Measurements from ENCODE around the gene EMC7. TPM values are rescaled to one million over a fixed set of nuclear protein-coding genes. Genes with fewer than 3 reads are reported as not detected.

Gene EMC7
- total and polyA plus RNA-seq, 9 of the 15 experiments (the other 6 are each of a cell fraction or from before 2014, with no cell fraction given), result 25.8 to 92.8 (median 49.7) TPM

GRCh38 chr15:34101366-34102174 lies at the start of gene EMC7, which contains the start of gene PGBD4 (continued):
- TF ChIP-seq ZNF277 (CRISPR knock-in tag; IDR thresholded peaks at IDR 0.05; ENCODE audit: borderline replicate concordance), result no peak
- peak; percentile 99 for TF ChIP-seq CREB1 (IDR thresholded peaks at IDR 0.05)
- peak; percentile 99 for TF ChIP-seq CREB1 (CRISPR knock-in tag; IDR thresholded peaks at IDR 0.05)
- TF ChIP-seq, protein P1, sequence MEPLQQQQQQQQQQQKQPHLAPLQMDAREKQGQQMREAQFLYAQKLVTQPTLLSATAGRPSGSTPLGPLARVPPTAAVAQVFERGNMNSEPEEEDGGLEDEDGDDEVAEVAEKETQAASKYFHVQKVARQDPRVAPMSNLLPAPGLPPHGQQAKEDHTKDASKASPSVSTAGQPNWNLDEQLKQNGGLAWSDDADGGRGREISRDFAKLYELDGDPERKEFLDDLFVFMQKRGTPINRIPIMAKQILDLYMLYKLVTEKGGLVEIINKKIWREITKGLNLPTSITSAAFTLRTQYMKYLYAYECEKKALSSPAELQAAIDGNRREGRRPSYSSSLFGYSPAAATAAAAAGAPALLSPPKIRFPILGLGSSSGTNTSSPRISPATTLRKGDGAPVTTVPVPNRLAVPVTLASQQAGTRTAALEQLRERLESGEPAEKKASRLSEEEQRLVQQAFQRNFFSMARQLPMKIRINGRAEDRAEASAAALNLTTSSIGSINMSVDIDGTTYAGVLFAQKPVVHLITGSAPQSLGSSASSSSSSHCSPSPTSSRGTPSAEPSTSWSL (CRISPR knock-in tag; IDR thresholded peaks at IDR 0.05; ENCODE audit: borderline replicate concordance), result no peak
- peak; percentile 41; the same call in 1 of the 2 replicates for TF ChIP-seq RB1 (IDR thresholded peaks at IDR 0.05; ENCODE audit: low read depth)
- peak; percentile 94 for TF ChIP-seq C11orf30 (IDR thresholded peaks at IDR 0.05; ENCODE audit: low read depth)
- TF ChIP-seq, protein P2, sequence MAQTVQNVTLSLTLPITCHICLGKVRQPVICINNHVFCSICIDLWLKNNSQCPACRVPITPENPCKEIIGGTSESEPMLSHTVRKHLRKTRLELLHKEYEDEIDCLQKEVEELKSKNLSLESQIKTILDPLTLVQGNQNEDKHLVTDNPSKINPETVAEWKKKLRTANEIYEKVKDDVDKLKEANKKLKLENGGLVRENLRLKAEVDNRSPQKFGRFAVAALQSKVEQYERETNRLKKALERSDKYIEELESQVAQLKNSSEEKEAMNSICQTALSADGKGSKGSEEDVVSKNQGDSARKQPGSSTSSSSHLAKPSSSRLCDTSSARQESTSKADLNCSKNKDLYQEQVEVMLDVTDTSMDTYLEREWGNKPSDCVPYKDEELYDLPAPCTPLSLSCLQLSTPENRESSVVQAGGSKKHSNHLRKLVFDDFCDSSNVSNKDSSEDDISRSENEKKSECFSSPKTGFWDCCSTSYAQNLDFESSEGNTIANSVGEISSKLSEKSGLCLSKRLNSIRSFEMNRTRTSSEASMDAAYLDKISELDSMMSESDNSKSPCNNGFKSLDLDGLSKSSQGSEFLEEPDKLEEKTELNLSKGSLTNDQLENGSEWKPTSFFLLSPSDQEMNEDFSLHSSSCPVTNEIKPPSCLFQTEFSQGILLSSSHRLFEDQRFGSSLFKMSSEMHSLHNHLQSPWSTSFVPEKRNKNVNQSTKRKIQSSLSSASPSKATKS (CRISPR knock-in tag; IDR thresholded peaks at IDR 0.05), result no peak
- peak; percentile 74 for TF ChIP-seq GTF2F1 (IDR thresholded peaks at IDR 0.05; ENCODE audit: low read depth, low read length)
- no peak for TF ChIP-seq BCL6 (CRISPR knock-in tag; IDR thresholded peaks at IDR 0.05)
- TF ChIP-seq PPARD (CRISPR knock-in tag; IDR thresholded peaks at IDR 0.05), result no peak
- no peak for TF ChIP-seq EHMT2 (IDR thresholded peaks at IDR 0.05)
- TF ChIP-seq TCF15 (CRISPR knock-in tag; IDR thresholded peaks at IDR 0.05), result no peak
- TF ChIP-seq BDP1 (IDR thresholded peaks at IDR 0.05; ENCODE audit: insufficient read depth, insufficient read length), result no peak
- TF ChIP-seq KLF16 (IDR thresholded peaks at IDR 0.05), result no peak
- peak; percentile 65; the same call in 1 of the 2 replicates for TF ChIP-seq ZKSCAN1 (IDR thresholded peaks at IDR 0.05; ENCODE audit: low read depth, low read length)
- TF ChIP-seq, protein P3, sequence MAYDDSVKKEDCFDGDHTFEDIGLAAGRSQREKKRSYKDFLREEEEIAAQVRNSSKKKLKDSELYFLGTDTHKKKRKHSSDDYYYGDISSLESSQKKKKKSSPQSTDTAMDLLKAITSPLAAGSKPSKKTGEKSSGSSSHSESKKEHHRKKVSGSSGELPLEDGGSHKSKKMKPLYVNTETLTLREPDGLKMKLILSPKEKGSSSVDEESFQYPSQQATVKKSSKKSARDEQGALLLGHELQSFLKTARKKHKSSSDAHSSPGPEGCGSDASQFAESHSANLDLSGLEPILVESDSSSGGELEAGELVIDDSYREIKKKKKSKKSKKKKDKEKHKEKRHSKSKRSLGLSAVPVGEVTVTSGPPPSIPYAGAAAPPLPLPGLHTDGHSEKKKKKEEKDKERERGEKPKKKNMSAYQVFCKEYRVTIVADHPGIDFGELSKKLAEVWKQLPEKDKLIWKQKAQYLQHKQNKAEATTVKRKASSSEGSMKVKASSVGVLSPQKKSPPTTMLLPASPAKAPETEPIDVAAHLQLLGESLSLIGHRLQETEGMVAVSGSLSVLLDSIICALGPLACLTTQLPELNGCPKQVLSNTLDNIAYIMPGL (CRISPR knock-in tag; IDR thresholded peaks at IDR 0.05), result no peak
- TF ChIP-seq ZNF24 (IDR thresholded peaks at IDR 0.05), result peak; percentile 14; the same call in 1 of the 2 replicates
- no peak for TF ChIP-seq SRSF9 (IDR thresholded peaks at IDR 0.05; ENCODE audit: borderline replicate concordance, low read depth, low read length)
- TF ChIP-seq EP400 (IDR thresholded peaks at IDR 0.05), result peak; percentile 88
- TF ChIP-seq BCOR (IDR thresholded peaks at IDR 0.05), result peak; percentile 28; the same call in 1 of the 2 replicates
- TF ChIP-seq, protein P4, sequence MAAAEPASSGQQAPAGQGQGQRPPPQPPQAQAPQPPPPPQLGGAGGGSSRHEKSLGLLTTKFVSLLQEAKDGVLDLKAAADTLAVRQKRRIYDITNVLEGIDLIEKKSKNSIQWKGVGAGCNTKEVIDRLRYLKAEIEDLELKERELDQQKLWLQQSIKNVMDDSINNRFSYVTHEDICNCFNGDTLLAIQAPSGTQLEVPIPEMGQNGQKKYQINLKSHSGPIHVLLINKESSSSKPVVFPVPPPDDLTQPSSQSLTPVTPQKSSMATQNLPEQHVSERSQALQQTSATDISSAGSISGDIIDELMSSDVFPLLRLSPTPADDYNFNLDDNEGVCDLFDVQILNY (CRISPR knock-in tag; IDR thresholded peaks at IDR 0.05), result no peak

Data from K562 (cell line).